Measurements from ENCODE around the gene OPA1. TPM values are rescaled to one million over a fixed set of nuclear protein-coding genes. Genes with fewer than 3 reads are reported as not detected.

Gene OPA1
- total RNA-seq, 1 experiment from 2014 or later = 72.0 TPM

- H3K9ac ChIP-seq (ENCODE audit: low read length) = no peak overlapping the region
- ChIA-PET CTCF (no interaction called here), POLR2A (no interaction called here), RAD21 (ENCODE audit: low non-redundant PET in 1 of 2, low total read pairs in 2 of 2, uncharacterized antibody in 2 of 2, unreplicated experiment in 2 of 2) (no interaction called here)
- BruUV-seq (replicated peaks) = no TSS peak
- peaks cover 3 to 9% of the 10 kb centered on the region in 2 experiments; a peak in 2 of 4 replicates for H3K9me3 ChIP-seq (ENCODE audit: control insufficient read depth in 1 of 2, insufficient read depth in 1 of 2, low read depth in 1 of 2, low read length in 2 of 2)
- no peaks in the 10 kb centered on the region for H3K36me3 ChIP-seq (ENCODE audit: control insufficient read depth in 1 of 2, insufficient read depth in 2 of 2, low read length in 2 of 2)
- intact Hi-C loops (cut with micrococcal nuclease) = no loop called here
- ATAC-seq = no peak
- no peak overlapping the region for H3K27ac ChIP-seq (ENCODE audit: low read depth, low read length)
- no peak for DNase-seq (ENCODE audit: low read depth, low spot score)
- no peak overlapping the region for H3K4me3 ChIP-seq (replicated peaks in 1 of 2; ENCODE audit: low read depth in 1 of 2, low read length in 2 of 2)
- H3K4me1 ChIP-seq (ENCODE audit: control insufficient read depth in 1 of 2, insufficient read depth in 2 of 2, low read length in 2 of 2) = no peaks in the 10 kb centered on the region
- TF ChIP-seq EZH2phosphoT487 (IDR thresholded peaks at IDR 0.05; ENCODE audit: borderline replicate concordance) (no peak), POLR2AphosphoS5 (IDR thresholded peaks at IDR 0.05; ENCODE audit: low read depth, low read length) (no peak), SIN3A (IDR thresholded peaks at IDR 0.05; ENCODE audit: low read depth) (no peak), SP1 (IDR thresholded peaks at IDR 0.05; ENCODE audit: low read depth) (no peak), TCF7L2 (IDR thresholded peaks at IDR 0.05; ENCODE audit: borderline replicate concordance, extremely low read depth, insufficient read depth, insufficient read length) (no peak), CEBPB (IDR thresholded peaks at IDR 0.05; ENCODE audit: low read depth) (no peak), SRF (IDR thresholded peaks at IDR 0.05; ENCODE audit: low read depth) (no peak), ELF1 (IDR thresholded peaks at IDR 0.05; ENCODE audit: borderline replicate concordance, low read depth) (no peak), ZNF274 (IDR thresholded peaks at IDR 0.05; ENCODE audit: low read depth, low read length) (no peak), FOSL1 (IDR thresholded peaks at IDR 0.05; ENCODE audit: low read depth) (no peak), CTCF (IDR thresholded peaks at IDR 0.05 in 2 of 3, conservative IDR thresholded peaks at IDR 0.05 in 1 of 3; ENCODE audit: borderline replicate concordance in 1 of 3, insufficient read depth in 1 of 3, low read depth in 2 of 3, low read length in 2 of 3) (no peak), JUND (IDR thresholded peaks at IDR 0.05) (no peak), EZH2 (IDR thresholded peaks at IDR 0.05) (no peak), CBX3 (IDR thresholded peaks at IDR 0.05; ENCODE audit: low read depth) (no peak), POLR2A (IDR thresholded peaks at IDR 0.05; ENCODE audit: borderline replicate concordance, extremely low read depth, insufficient read depth, insufficient read length) (no peak), YY1 (IDR thresholded peaks at IDR 0.05; ENCODE audit: extremely low read depth, insufficient replicate concordance, low read depth, low read length) (no peak), RAD21 (IDR thresholded peaks at IDR 0.05; ENCODE audit: low read depth) (no peak), ZFX (IDR thresholded peaks at IDR 0.05) (no peak)
- TF ChIP-seq, protein P1, sequence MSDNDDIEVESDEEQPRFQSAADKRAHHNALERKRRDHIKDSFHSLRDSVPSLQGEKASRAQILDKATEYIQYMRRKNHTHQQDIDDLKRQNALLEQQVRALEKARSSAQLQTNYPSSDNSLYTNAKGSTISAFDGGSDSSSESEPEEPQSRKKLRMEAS (IDR thresholded peaks at IDR 0.05) = no peak
- TF ChIP-seq, protein P2, sequence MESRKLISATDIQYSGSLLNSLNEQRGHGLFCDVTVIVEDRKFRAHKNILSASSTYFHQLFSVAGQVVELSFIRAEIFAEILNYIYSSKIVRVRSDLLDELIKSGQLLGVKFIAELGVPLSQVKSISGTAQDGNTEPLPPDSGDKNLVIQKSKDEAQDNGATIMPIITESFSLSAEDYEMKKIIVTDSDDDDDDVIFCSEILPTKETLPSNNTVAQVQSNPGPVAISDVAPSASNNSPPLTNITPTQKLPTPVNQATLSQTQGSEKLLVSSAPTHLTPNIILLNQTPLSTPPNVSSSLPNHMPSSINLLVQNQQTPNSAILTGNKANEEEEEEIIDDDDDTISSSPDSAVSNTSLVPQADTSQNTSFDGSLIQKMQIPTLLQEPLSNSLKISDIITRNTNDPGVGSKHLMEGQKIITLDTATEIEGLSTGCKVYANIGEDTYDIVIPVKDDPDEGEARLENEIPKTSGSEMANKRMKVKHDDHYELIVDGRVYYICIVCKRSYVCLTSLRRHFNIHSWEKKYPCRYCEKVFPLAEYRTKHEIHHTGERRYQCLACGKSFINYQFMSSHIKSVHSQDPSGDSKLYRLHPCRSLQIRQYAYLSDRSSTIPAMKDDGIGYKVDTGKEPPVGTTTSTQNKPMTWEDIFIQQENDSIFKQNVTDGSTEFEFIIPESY (IDR thresholded peaks at IDR 0.05; ENCODE audit: extremely low read depth, insufficient replicate concordance, low read length) = no peak
- no peaks in the 10 kb centered on the region for H4K20me1 ChIP-seq (ENCODE audit: insufficient read depth)
- H3K4me2 ChIP-seq (ENCODE audit: low read length) = no peak overlapping the region
- no peaks in the 10 kb centered on the region for H3K9me2 ChIP-seq (ENCODE audit: insufficient read depth)
- H2AFZ ChIP-seq (ENCODE audit: low read depth, low read length, poor library complexity, severe bottlenecking) = no peak overlapping the region
- H3K27me3 ChIP-seq (ENCODE audit: insufficient read depth, low read length) = no peaks in the 10 kb centered on the region
- no peaks in the 10 kb centered on the region for H3K79me2 ChIP-seq (ENCODE audit: insufficient read depth, low read length)
These were observed 117.5 kb downstream of the OPA1 start for GRCh38 chr3:193710286-193711165.

Data from HCT116 (cell line).